ENCODE measurements around the gene OR2T27.

DNA sequence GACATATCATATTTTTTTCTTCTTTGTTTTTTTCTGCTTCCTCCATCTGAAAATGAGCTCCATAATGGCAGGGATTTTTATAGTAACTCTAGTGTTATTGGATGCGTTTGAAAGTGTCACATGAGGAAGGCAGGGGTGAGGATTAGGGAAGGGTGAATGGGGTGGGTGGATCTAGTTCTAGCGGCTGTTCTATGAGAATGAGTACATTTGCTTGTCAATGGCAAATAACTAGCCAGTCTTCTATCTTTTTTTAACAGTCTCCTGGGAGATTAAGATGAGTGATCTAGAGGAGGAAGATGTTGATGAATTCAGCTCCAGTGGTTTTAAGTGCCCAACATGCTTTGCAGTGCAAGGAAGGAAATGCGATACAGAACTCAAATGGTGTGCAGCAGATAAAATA is 41.4 kb upstream of the OR2T27 start:
- TF ChIP-seq CTCF (IDR thresholded peaks at IDR 0.05) = no peak
- TF ChIP-seq AFF4 (CRISPR knock-in tag; IDR thresholded peaks at IDR 0.05; ENCODE audit: borderline replicate concordance) = no peak
- no peak for TF ChIP-seq JUN (CRISPR knock-in tag; IDR thresholded peaks at IDR 0.05)
- TF ChIP-seq, protein P1, sequence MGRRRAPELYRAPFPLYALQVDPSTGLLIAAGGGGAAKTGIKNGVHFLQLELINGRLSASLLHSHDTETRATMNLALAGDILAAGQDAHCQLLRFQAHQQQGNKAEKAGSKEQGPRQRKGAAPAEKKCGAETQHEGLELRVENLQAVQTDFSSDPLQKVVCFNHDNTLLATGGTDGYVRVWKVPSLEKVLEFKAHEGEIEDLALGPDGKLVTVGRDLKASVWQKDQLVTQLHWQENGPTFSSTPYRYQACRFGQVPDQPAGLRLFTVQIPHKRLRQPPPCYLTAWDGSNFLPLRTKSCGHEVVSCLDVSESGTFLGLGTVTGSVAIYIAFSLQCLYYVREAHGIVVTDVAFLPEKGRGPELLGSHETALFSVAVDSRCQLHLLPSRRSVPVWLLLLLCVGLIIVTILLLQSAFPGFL (CRISPR knock-in tag; IDR thresholded peaks at IDR 0.05; ENCODE audit: borderline replicate concordance) = no peak
- TF ChIP-seq ETV6 (CRISPR knock-in tag; IDR thresholded peaks at IDR 0.05) = no peak
- no peak for TF ChIP-seq ZNF121 (CRISPR knock-in tag; IDR thresholded peaks at IDR 0.05)
- no peak for TF ChIP-seq ATF2 (CRISPR knock-in tag; IDR thresholded peaks at IDR 0.05; ENCODE audit: borderline replicate concordance, low read depth)
- no peak for TF ChIP-seq IRF1 (CRISPR knock-in tag; IDR thresholded peaks at IDR 0.05)

All from WTC11 (cell line).